HepG2 (cell line): ENCODE measurements around the gene GCM1. TPM values are rescaled to one million over a fixed set of nuclear protein-coding genes. Genes with fewer than 3 reads are reported as not detected.

ENCODE experiments used
- ARNT ChIP-seq: fragments of 450-650 bp; IDR thresholded peaks from 2 replicates; pipeline ENCODE4 v1.6.1; 2017
- ARNTL ChIP-seq: sonication (generic); formaldehyde crosslinking; IDR thresholded peaks from 2 replicates; pipeline ENCODE4 v1.4.0; 2020; ENCODE audit warnings: mild to moderate bottlenecking, missing genetic modification reagents
- LCORL ChIP-seq, 2 experiments: fragments of 450-650 bp in 1 of 2; sonication (generic) in 1 of 2; formaldehyde crosslinking in 1 of 2; IDR thresholded peaks; 2 replicates each; pipeline versions ENCODE4 v1.5.0 to v1.6.1; 2017 to 2020; ENCODE audit warnings: antibody characterized with exemption in 1 of 2, missing genetic modification reagents in 1 of 2
- MAZ ChIP-seq, 2 experiments: sonication (generic) in 1 of 2; formaldehyde crosslinking in 1 of 2; IDR thresholded peaks; 2 replicates each; pipeline versions ENCODE4 v1.5.0 to v1.6.1; 2012 to 2020; ENCODE audit warnings: low read depth in 2 of 2, mild to moderate bottlenecking in 2 of 2, borderline replicate concordance in 1 of 2, improper control_type of control experiment in 1 of 2, low read length in 1 of 2, missing genetic modification reagents in 1 of 2, moderate library complexity in 1 of 2
- MED13 ChIP-seq: sonication (generic); formaldehyde crosslinking; IDR thresholded peaks from 2 replicates; pipeline ENCODE4 v1.5.0; 2020; ENCODE audit warnings: missing genetic modification reagents
- NFATC3 ChIP-seq: sonication (generic); formaldehyde crosslinking; IDR thresholded peaks from 2 replicates; pipeline ENCODE4 v1.5.1; 2020; ENCODE audit warnings: mild to moderate bottlenecking, missing genetic modification reagents
- NFIB ChIP-seq: sonication (generic); formaldehyde crosslinking; IDR thresholded peaks from 2 replicates; pipeline ENCODE4 v1.9.0; 2021; ENCODE audit warnings: missing genetic modification reagents, mild to moderate bottlenecking, borderline replicate concordance
- RFX5 ChIP-seq: IDR thresholded peaks from 2 replicates; pipeline ENCODE4 v1.6.1; 2011; ENCODE audit warnings: low read depth, low read length, improper control_type of control experiment
- SIN3A ChIP-seq: IDR thresholded peaks from 2 replicates; pipeline ENCODE4 v1.6.1; 2011; ENCODE audit warnings: low read depth, mild to moderate bottlenecking, control low read depth, low read length, borderline replicate concordance
- SOX6 ChIP-seq, 2 experiments: fragments of 450-650 bp in 1 of 2; sonication (generic) in 1 of 2; formaldehyde crosslinking in 1 of 2; IDR thresholded peaks; 2 replicates each; pipeline versions ENCODE4 v1.4.0 to v1.6.1; 2017 to 2020; ENCODE audit warnings: antibody characterized with exemption in 1 of 2, mild to moderate bottlenecking in 1 of 2, missing genetic modification reagents in 1 of 2
- SP5 ChIP-seq: IDR thresholded peaks from 2 replicates; pipeline ENCODE4 v1.6.1; 2016; ENCODE audit warnings: low read depth, borderline replicate concordance
- ZFP37 ChIP-seq: sonication (generic); formaldehyde crosslinking; IDR thresholded peaks from 2 replicates; pipeline ENCODE4 v1.4.0; 2020; ENCODE audit warnings: missing genetic modification reagents, borderline replicate concordance
- ZFY ChIP-seq: sonication (generic); formaldehyde crosslinking; IDR thresholded peaks from 2 replicates; pipeline ENCODE4 v1.4.0; 2020; ENCODE audit warnings: missing genetic modification reagents
- ZKSCAN1 ChIP-seq: fragments of 150-350 bp; IDR thresholded peaks from 2 replicates; pipeline ENCODE4 v1.6.1; 2014; ENCODE audit warnings: low read length
- ZNF17 ChIP-seq: sonication (generic); formaldehyde crosslinking; IDR thresholded peaks from 2 replicates; pipeline ENCODE4 v1.5.0; 2020; ENCODE audit warnings: mild to moderate bottlenecking, missing genetic modification reagents
- ZNF205 ChIP-seq: IDR thresholded peaks from 2 replicates; pipeline ENCODE4 v1.6.1; 2018; ENCODE audit warnings: missing biosample characterization, missing genetic modification reagents
- ZNF468 ChIP-seq: sonication (generic); formaldehyde crosslinking; IDR thresholded peaks from 2 replicates; pipeline ENCODE4 v1.8.0; 2022; ENCODE audit warnings: mild to moderate bottlenecking, moderate library complexity, missing genetic modification reagents
- ZNF557 ChIP-seq: sonication (generic); formaldehyde crosslinking; IDR thresholded peaks from 2 replicates; pipeline ENCODE4 v1.4.0; 2020; ENCODE audit warnings: missing genetic modification reagents
- ZNF652 ChIP-seq: IDR thresholded peaks from 2 replicates; pipeline ENCODE4 v1.6.1; 2016; ENCODE audit warnings: low read depth, borderline replicate concordance
- ZNF761 ChIP-seq: sonication (generic); formaldehyde crosslinking; conservative IDR thresholded peaks from 2 replicates; pipeline ENCODE4 v1.4.0; 2020; ENCODE audit warnings: mild to moderate bottlenecking, missing genetic modification reagents
- ZNF768 ChIP-seq: sonication (generic); formaldehyde crosslinking; IDR thresholded peaks from 2 replicates; pipeline ENCODE4 v1.4.0; 2020; ENCODE audit warnings: missing genetic modification reagents
- ZNF879 ChIP-seq: sonication (generic); formaldehyde crosslinking; IDR thresholded peaks from 2 replicates; pipeline ENCODE4 v1.8.1; 2023; ENCODE audit warnings: missing genetic modification reagents
- ZSCAN9 ChIP-seq: IDR thresholded peaks from 2 replicates; pipeline ENCODE4 v1.6.1; 2016; ENCODE audit warnings: borderline replicate concordance
- polyA plus RNA-seq, 8 experiments: library from polyadenylated mRNA; depleted of rRNA in 3 of 8; stranded (reverse) in 7 of 8; unstranded in 1 of 8; fragments of >200 nt; fragmentation: Illumina TruSeq in 4 of 8; extraction: Trizol in 4 of 8; gene quantifications; 2 replicates each; pipeline versions ENCODE4 v1.2.1 to v1.2.3, GENCODE V29; 2011 to 2016; ENCODE audit warnings: low read depth in 4 of 8, missing spikeins in 1 of 8, mixed read lengths in 1 of 8; ENCODE audit not compliant: insufficient read depth in 1 of 8
- total RNA-seq, 5 experiments: library from RNA; depleted of rRNA; stranded (reverse); fragments of >200 nt; fragmentation: Illumina TruSeq; extraction: Trizol; gene quantifications; 2 replicates each; pipeline ENCODE4 v1.2.3, GENCODE V29; 2016; ENCODE audit warnings: low read depth in 1 of 5
- TF ChIP-seq, protein P1 (sequence below): sonication (generic); formaldehyde crosslinking; IDR thresholded peaks from 2 replicates; pipeline ENCODE4 v1.9.0; 2021; ENCODE audit warnings: mild to moderate bottlenecking, missing genetic modification reagents

The GCM1 gene
- total and polyA plus RNA-seq, 2 of the 13 experiments (the other 11 are each of a cell fraction or from before 2014, with no cell fraction given), result 0.04 to 0.13 TPM

DNA sequence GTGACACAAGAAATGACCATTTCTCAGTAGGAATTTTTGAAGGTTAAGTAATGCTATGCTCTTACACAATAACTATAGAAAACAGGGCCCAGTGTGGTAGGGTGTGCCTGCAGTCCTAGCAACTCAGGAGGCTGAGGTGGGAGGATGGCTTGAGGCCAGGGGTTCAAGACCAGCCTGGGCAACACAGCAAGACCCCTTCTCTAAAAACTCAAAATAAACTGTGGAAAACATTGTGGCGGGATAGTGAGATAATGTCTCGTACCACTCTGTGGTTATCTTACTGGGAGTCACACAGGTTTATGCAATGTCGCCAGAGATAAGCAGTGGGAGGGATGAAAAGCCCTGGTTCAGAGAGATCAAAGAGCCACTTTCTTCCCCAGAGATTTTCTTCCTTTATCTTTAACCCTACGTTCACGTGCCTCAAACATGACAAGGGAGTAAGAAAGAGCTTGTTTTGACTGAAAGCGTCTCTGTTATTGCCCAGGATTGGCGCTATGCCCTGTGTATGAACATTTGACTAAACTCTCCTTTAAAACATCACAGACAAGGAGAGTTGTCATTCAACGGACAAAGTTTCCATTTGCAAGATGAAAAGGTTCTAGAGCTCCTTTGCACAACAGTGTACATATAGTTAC lies 13.9 kb downstream of the GCM1 start (continued):
- TF ChIP-seq RFX5 (no peak), NFATC3 (CRISPR knock-in tag) (peak; percentile 91; the same call in 1 of the 2 replicates), ZNF205 (CRISPR knock-in tag) (peak; percentile 82; the same call in 1 of the 2 replicates), ZNF879 (CRISPR knock-in tag) (no peak), MAZ (IDR thresholded peaks at IDR 0.05; ENCODE audit: borderline replicate concordance, low read depth, low read length) (no peak), MAZ (CRISPR knock-in tag; IDR thresholded peaks at IDR 0.05; ENCODE audit: low read depth) (peak; percentile 60; the same call in 1 of the 2 replicates), NFIB (CRISPR knock-in tag) (no peak), SIN3A (no peak), ZNF761 (CRISPR knock-in tag) (no peak), ZNF652 (CRISPR knock-in tag) (peak; percentile 85), ZFY (CRISPR knock-in tag) (peak; percentile 37; the same call in 1 of the 2 replicates), SOX6 (IDR thresholded peaks at IDR 0.05) (no peak), SOX6 (CRISPR knock-in tag; IDR thresholded peaks at IDR 0.05) (peak; percentile 100), ZSCAN9 (CRISPR knock-in tag) (0 out of 2 replicates have a peak, but pooled peaks have one; percentile 31), ZFP37 (CRISPR knock-in tag) (no peak), MED13 (CRISPR knock-in tag) (peak; percentile 89), LCORL (IDR thresholded peaks at IDR 0.05) (no peak), LCORL (CRISPR knock-in tag; IDR thresholded peaks at IDR 0.05) (peak; percentile 73; the same call in 1 of the 2 replicates), SP5 (CRISPR knock-in tag) (peak; percentile 99), ZNF17 (CRISPR knock-in tag) (no peak), ZKSCAN1 (no peak), ZNF557 (CRISPR knock-in tag) (no peak), ZNF768 (CRISPR knock-in tag) (peak; percentile 49; the same call in 1 of the 2 replicates), ARNT (no peak), ARNTL (CRISPR knock-in tag) (peak; percentile 90), ZNF468 (CRISPR knock-in tag) (no peak)
- TF ChIP-seq, protein P1, sequence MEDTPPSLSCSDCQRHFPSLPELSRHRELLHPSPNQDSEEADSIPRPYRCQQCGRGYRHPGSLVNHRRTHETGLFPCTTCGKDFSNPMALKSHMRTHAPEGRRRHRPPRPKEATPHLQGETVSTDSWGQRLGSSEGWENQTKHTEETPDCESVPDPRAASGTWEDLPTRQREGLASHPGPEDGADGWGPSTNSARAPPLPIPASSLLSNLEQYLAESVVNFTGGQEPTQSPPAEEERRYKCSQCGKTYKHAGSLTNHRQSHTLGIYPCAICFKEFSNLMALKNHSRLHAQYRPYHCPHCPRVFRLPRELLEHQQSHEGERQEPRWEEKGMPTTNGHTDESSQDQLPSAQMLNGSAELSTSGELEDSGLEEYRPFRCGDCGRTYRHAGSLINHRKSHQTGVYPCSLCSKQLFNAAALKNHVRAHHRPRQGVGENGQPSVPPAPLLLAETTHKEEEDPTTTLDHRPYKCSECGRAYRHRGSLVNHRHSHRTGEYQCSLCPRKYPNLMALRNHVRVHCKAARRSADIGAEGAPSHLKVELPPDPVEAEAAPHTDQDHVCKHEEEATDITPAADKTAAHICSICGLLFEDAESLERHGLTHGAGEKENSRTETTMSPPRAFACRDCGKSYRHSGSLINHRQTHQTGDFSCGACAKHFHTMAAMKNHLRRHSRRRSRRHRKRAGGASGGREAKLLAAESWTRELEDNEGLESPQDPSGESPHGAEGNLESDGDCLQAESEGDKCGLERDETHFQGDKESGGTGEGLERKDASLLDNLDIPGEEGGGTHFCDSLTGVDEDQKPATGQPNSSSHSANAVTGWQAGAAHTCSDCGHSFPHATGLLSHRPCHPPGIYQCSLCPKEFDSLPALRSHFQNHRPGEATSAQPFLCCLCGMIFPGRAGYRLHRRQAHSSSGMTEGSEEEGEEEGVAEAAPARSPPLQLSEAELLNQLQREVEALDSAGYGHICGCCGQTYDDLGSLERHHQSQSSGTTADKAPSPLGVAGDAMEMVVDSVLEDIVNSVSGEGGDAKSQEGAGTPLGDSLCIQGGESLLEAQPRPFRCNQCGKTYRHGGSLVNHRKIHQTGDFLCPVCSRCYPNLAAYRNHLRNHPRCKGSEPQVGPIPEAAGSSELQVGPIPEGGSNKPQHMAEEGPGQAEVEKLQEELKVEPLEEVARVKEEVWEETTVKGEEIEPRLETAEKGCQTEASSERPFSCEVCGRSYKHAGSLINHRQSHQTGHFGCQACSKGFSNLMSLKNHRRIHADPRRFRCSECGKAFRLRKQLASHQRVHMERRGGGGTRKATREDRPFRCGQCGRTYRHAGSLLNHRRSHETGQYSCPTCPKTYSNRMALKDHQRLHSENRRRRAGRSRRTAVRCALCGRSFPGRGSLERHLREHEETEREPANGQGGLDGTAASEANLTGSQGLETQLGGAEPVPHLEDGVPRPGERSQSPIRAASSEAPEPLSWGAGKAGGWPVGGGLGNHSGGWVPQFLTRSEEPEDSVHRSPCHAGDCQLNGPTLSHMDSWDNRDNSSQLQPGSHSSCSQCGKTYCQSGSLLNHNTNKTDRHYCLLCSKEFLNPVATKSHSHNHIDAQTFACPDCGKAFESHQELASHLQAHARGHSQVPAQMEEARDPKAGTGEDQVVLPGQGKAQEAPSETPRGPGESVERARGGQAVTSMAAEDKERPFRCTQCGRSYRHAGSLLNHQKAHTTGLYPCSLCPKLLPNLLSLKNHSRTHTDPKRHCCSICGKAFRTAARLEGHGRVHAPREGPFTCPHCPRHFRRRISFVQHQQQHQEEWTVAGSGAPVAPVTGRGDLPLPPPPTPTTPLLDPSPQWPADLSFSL (CRISPR knock-in tag), result no peak
